Endothelial cell of umbilical vein (primary cell): ENCODE data around the gene KLHL9. TPM values are rescaled to one million over a fixed set of nuclear protein-coding genes. Genes with fewer than 3 reads are reported as not detected.

Experiments
- BruUV-seq: library from RNA; stranded (reverse); fragments of 400-500 nt; replicated peaks from 2 replicates; lab custom pipeline; 2021; lab: Mats Ljungman, UMichigan
- CTCF ChIA-PET: fragments of 300-600, 350-600 bp; sonication (Branson Sonifier 250); formaldehyde crosslinking; loops from one replicate; lab custom pipeline; 2021; ENCODE audit warnings: antibody characterized with exemption, inconsistent platforms; lab: Charles Lee
- POLR2A ChIA-PET: fragments of 300-600, 350-600 bp; sonication (Branson Sonifier 250); formaldehyde crosslinking; loops from one replicate; lab custom pipeline; 2021; ENCODE audit warnings: antibody characterized with exemption, inconsistent platforms; lab: Charles Lee
- DNase-seq: peaks from one replicate; pipeline ENCODE4 v3.0.0-alpha.2; 2011; ENCODE audit warnings: low read depth, low spot score
- FAIRE-seq: peaks from 2 replicates; lab custom pipeline; 2011; peaks lifted over from hg19 to GRCh38; lab: Jason Lieb, UNC
- H2AFZ ChIP-seq: 2 replicates; pipeline ENCODE4 v1.6.0; 2012; ENCODE audit warnings: low read depth, low read length, control low read depth, inconsistent platforms
- H3K27ac ChIP-seq: 2 replicates; pipeline ENCODE4 v1.5.1; 2011; ENCODE audit warnings: low read depth, mild to moderate bottlenecking, control low read depth, low read length, moderate library complexity; ENCODE audit not compliant: insufficient read depth
- H3K27me3 ChIP-seq, 2 experiments: 2 replicates each; pipeline versions ENCODE4 v1.6.0 to v1.6.1; 2011; ENCODE audit warnings: low read length in 2 of 2, mixed read lengths in 1 of 2; ENCODE audit not compliant: control insufficient read depth in 2 of 2, insufficient read depth in 2 of 2
- H3K36me3 ChIP-seq, 2 experiments: 2 replicates in 1 of 2; 3 replicates in 1 of 2; pipeline ENCODE4 v1.5.1; 2011; ENCODE audit warnings: low read length in 2 of 2, mild to moderate bottlenecking in 1 of 2, moderate library complexity in 1 of 2; ENCODE audit not compliant: control insufficient read depth in 2 of 2, insufficient read depth in 2 of 2; ENCODE audit errors: extremely low read depth in 1 of 2
- H3K4me1 ChIP-seq: 3 replicates; pipeline ENCODE4 v1.5.1; 2011; ENCODE audit warnings: mild to moderate bottlenecking, low read length; ENCODE audit not compliant: control insufficient read depth, insufficient read depth; ENCODE audit errors: extremely low read depth
- H3K4me2 ChIP-seq: 2 replicates; pipeline ENCODE4 v1.6.1; 2011; ENCODE audit warnings: low read length, control low read depth, mixed read lengths; ENCODE audit not compliant: insufficient read depth
- H3K4me3 ChIP-seq, 3 experiments: fragments of 200-600 bp in 1 of 3; sonication (generic), shearing (Covaris generic) in 1 of 3; replicated peaks in 1 of 3; 2 replicates each; pipeline ENCODE4 v1.5.1; 2011 to 2016; ENCODE audit warnings: control low read depth in 3 of 3, low read length in 3 of 3, mild to moderate bottlenecking in 2 of 3, inconsistent platforms in 1 of 3, low read depth in 1 of 3, moderate library complexity in 1 of 3; ENCODE audit not compliant: insufficient read depth in 1 of 3
- H3K79me2 ChIP-seq: 2 replicates; pipeline ENCODE4 v1.6.0; 2012; ENCODE audit warnings: low read length, inconsistent platforms; ENCODE audit not compliant: control insufficient read depth, insufficient read depth
- H3K9ac ChIP-seq: replicated peaks from 2 replicates; pipeline ENCODE3; 2011; ENCODE audit warnings: low read length, control low read depth; ENCODE audit not compliant: insufficient read depth; ENCODE audit errors: extremely low read depth
- H3K9me1 ChIP-seq: replicated peaks from 3 replicates; pipeline ENCODE4 v1.6.0; 2011; ENCODE audit warnings: mild to moderate bottlenecking, low read length; ENCODE audit not compliant: control insufficient read depth, insufficient read depth; ENCODE audit errors: extremely low read depth
- H3K9me3 ChIP-seq: replicated peaks from 2 replicates; pipeline ENCODE4 v1.5.1; 2012; ENCODE audit warnings: low read length, inconsistent platforms; ENCODE audit not compliant: control insufficient read depth, insufficient read depth
- H4K20me1 ChIP-seq: replicated peaks from 2 replicates; pipeline ENCODE3; 2011; ENCODE audit warnings: mild to moderate bottlenecking, low read length; ENCODE audit not compliant: control insufficient read depth, insufficient read depth; ENCODE audit errors: extremely low read depth
- CTCF ChIP-seq, 2 donors: IDR thresholded peaks; 1 replicate in 1 of 2; 2 replicates in 1 of 2; pipeline ENCODE4 v1.5.1; 2011; ENCODE audit warnings: low read length in 2 of 2, mild to moderate bottlenecking in 2 of 2, moderate library complexity in 2 of 2, control low read depth in 1 of 2, inconsistent platforms in 1 of 2, low read depth in 1 of 2; ENCODE audit not compliant: insufficient read depth in 1 of 2; ENCODE audit errors: extremely low read depth in 1 of 2
- EZH2 ChIP-seq: IDR thresholded peaks from 2 replicates; pipeline ENCODE4 v1.6.1; 2012; ENCODE audit warnings: borderline replicate concordance, low read depth, mild to moderate bottlenecking, moderate library complexity, low read length, inconsistent platforms; ENCODE audit not compliant: severe bottlenecking
- FOS ChIP-seq: IDR thresholded peaks from 2 replicates; pipeline ENCODE4 v1.6.1; 2011; ENCODE audit warnings: mild to moderate bottlenecking, low read length, moderate library complexity, borderline replicate concordance; ENCODE audit not compliant: insufficient read depth
- GATA2 ChIP-seq: IDR thresholded peaks from 2 replicates; pipeline ENCODE4 v1.7.0; 2011; ENCODE audit warnings: low read depth, mild to moderate bottlenecking, moderate library complexity, mixed read lengths, low read length; ENCODE audit not compliant: insufficient read length, insufficient read depth
- JUN ChIP-seq: IDR thresholded peaks from 2 replicates; pipeline ENCODE4 v1.6.1; 2011; ENCODE audit warnings: borderline replicate concordance, low read depth; ENCODE audit not compliant: insufficient read length, insufficient read depth
- MYC ChIP-seq: IDR thresholded peaks from one replicate; pipeline ENCODE4 v1.6.1; 2011; ENCODE audit warnings: mild to moderate bottlenecking, low read depth, low read length
- POLR2A ChIP-seq: IDR thresholded peaks from 2 replicates; pipeline ENCODE4 v1.6.1; 2012; ENCODE audit warnings: low read depth, mild to moderate bottlenecking, control low read depth, low read length
- POLR2AphosphoS5 ChIP-seq: IDR thresholded peaks from 2 replicates; pipeline ENCODE4 v1.6.1; 2012; ENCODE audit warnings: low read depth, mild to moderate bottlenecking, control low read depth, low read length, moderate library complexity; ENCODE audit not compliant: insufficient read depth
- dilution Hi-C: fragments of 300-500 bp; cut with MboI; formaldehyde crosslinking; loops from one replicate; pipeline ENCODE4 v1.15.0; 2019; ENCODE audit warnings: low sequenced_read_pairs; ENCODE audit not compliant: extremely low pct_ligation_motif_present
- intact Hi-C: fragments of 100-400 bp; cut with micrococcal nuclease; formaldehyde crosslinking; loops from one replicate; pipeline ENCODE4 v1.10.0; 2022
- polyA plus RNA-seq, 4 experiments: library from polyadenylated mRNA; depleted of rRNA in 3 of 4; stranded (reverse) in 3 of 4; unstranded in 1 of 4; fragments of >200 nt; gene quantifications; 2 replicates each; pipeline versions ENCODE4 v1.2.1 to v1.2.3, GENCODE V29; 2011 to 2012; ENCODE audit warnings: missing spikeins in 1 of 4
- total RNA-seq: library from RNA; stranded (reverse); gene quantifications from 2 replicates; pipeline ENCODE4 v1.2.3, GENCODE V29; 2021
- TF ChIP-seq, protein P1 (sequence below): IDR thresholded peaks from 2 replicates; pipeline ENCODE4 v1.6.1; 2011; ENCODE audit not compliant: insufficient read depth, insufficient read length

KLHL9 gene
- total and polyA plus RNA-seq, 2 donors (not counting 3 experiments of a cell fraction or from before 2014, with no cell fraction given): 8.0 to 23.5 TPM

DNA sequence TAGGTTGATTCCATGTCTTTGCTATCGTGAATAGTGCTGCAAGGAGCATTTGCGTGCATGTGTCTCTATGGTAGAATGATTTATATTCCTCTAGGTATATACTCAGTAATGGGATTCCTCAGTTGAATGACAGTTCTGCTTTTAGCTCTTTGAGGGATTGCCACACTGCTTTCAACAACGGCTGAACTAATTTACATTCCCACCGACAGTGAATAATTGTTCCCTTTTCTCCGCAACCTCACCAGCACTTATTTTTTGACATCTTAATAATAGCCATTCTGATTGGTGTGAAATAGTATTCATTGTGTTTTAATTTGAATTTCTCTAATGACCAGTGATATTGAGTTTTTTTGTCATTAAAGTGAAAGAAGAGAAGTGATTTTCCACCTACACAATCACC is 48.5 kb downstream of the KLHL9 start:
- TF ChIP-seq, protein P1, sequence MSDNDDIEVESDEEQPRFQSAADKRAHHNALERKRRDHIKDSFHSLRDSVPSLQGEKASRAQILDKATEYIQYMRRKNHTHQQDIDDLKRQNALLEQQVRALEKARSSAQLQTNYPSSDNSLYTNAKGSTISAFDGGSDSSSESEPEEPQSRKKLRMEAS: no peak
- no peak for TF ChIP-seq POLR2AphosphoS5
- TF ChIP-seq POLR2A: no peak
- no peak for TF ChIP-seq EZH2
- no peak for TF ChIP-seq JUN
- no peak for TF ChIP-seq GATA2
- TF ChIP-seq CTCF (IDR thresholded peaks at IDR 0.05; ENCODE audit: extremely low read depth in 1 of 2, insufficient read depth in 1 of 2, low read depth in 1 of 2, low read length in 2 of 2): no peak
- no peak for TF ChIP-seq FOS
- no peak for TF ChIP-seq MYC
- CTCF ChIA-PET: no interaction called here
- intact Hi-C loops: no loop called here
- dilution Hi-C loops: no loop called here
- no peaks in the 10 kb centered on the region for H3K4me1 ChIP-seq
- no peaks in the 10 kb centered on the region for H3K9me1 ChIP-seq
- FAIRE-seq (no peak), DNase-seq (no peak)
- no peaks in the 10 kb centered on the region for H3K36me3 ChIP-seq
- H3K79me2 ChIP-seq: no peaks in the 10 kb centered on the region
- no peak overlapping the region for H3K4me3 ChIP-seq
- no peak overlapping the region for H3K27ac ChIP-seq
- no peak overlapping the region for H3K9ac ChIP-seq
- no peaks in the 10 kb centered on the region for H3K9me3 ChIP-seq
- no peaks in the 10 kb centered on the region for H4K20me1 ChIP-seq
- no TSS peak for BruUV-seq
- POLR2A ChIA-PET: no interaction called here
- H3K27me3 ChIP-seq: peaks cover 3 to 22% of the 10 kb centered on the region in 2 experiments
- H2AFZ ChIP-seq: no peak overlapping the region
- no peak overlapping the region for H3K4me2 ChIP-seq
